Activated CD4-positive, alpha-beta T cell treated with anti-CD3 and anti-CD28 coated beads, Interleukin-10, Interleukin-2, amounts not matched to agents 100 ng/mL and 50 ng/mL, durations not matched to agents 16 hours and 8 hours (primary cell): Measurements from ENCODE around the gene TMEM132D.

ENCODE experiments used
- DNase-seq: peaks from one replicate; pipeline ENCODE4 v3.0.0-alpha.2; 2020

TMEM132D gene

GRCh38 chr12:129409281-129409680 lies 494.5 kb downstream of the TMEM132D start:
- no peak for DNase-seq

- no peak for DNase-seq
Measured at GRCh38 chr12:129404556-129404955, 499.3 kb downstream of the TMEM132D start.

DNA sequence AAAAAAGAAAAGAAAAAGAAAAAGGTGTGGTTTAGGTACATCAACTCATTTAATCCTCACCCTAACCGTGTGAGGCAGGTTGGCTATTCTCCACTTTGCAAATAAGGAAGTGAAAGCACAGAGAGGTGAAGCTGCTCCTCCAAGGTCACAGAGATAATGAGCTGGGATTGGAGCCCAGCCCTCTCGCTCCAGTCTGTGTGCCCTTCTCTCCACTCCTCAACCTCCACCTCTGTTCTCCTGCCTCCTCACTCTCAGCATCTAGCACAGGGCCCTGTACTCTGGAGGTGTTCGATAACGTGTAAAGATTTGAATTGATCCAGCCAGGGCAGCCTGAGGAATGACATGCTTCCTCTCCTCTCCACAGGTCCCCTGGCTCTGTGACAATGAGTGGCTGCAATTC lies 502.3 kb downstream of the TMEM132D start:
- DNase-seq, result no peak

GRCh38 chr12:129394177-129394825 lies 509.5 kb downstream of the TMEM132D start:
- no peak for DNase-seq

- no peak for DNase-seq
Measured at GRCh38 chr12:129393357-129393937, 510.4 kb downstream of the TMEM132D start.

GRCh38 chr12:129385637-129385990 lies 518.2 kb downstream of the TMEM132D start:
- no peak for DNase-seq

DNA sequence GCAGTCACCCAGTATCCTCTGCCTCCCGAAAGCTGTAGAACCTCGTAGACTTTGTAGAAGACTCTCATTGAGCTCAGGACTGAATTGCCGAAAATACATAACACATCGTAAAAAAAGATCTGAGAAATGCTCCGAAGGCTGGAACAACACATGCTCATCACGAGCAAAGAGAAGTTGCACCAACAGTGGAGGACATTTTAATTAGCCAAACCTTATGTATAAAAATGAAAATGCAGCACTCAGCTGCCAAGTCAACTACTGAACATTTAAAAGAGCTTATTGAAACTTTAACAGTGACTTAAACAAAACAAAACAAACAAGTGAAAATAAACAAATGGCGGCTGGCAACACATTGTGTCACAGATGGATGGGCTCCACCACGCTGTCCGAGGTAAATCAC lies 519.9 kb downstream of the TMEM132D start:
- no peak for DNase-seq

DNA sequence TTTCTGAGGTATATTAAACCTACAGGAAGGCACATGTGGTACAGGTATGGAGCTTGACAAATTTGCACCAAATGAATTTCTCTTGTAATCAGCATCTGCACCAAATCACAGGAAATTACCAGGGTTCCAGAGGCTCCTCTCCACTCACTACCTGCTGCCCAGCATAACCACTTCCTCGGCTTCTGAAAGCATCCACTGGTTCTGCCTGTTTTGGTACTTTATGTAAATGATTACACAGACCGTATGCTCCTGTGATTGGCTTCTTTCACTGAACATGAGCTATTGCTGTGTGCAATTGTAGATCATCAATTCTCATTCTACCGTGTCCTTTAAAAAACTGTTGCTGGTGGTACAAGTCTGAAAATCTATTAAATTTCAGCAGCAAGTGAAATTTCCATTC lies 522.1 kb downstream of the TMEM132D start:
- no peak for DNase-seq

DNA sequence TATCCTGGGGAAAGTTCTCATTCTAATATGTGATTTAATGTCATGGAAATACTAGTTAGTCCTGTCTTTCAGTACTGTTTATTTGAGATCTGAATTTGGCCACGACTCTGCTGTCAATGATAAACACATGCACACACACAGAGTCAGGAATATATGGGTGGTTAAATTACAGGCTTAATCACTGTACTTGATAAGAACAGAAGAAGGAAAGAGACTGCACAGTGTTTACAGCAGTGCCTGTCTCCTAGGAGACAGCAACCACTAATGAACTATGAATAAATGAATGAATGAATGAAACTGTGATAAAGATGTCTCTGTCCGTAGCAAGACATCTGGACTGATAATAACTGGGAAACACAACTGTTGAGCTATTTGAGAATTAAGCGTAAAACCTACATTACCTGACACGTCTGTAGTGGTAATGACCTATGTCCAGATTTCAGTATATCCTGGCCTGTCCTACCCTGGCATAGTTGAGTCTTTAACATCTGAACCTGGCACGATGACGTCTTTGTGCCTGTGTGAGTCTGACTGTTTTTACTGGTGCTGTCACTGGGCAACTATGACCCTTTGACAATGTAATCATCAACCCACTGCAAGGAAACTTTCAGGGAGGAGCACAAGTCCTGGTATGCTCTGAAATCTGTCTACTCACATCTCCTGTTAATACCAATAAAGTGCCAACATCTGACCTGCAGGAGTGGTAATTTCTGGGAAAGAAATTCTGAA lies 524.6 kb downstream of the TMEM132D start:
- no peak for DNase-seq

DNA sequence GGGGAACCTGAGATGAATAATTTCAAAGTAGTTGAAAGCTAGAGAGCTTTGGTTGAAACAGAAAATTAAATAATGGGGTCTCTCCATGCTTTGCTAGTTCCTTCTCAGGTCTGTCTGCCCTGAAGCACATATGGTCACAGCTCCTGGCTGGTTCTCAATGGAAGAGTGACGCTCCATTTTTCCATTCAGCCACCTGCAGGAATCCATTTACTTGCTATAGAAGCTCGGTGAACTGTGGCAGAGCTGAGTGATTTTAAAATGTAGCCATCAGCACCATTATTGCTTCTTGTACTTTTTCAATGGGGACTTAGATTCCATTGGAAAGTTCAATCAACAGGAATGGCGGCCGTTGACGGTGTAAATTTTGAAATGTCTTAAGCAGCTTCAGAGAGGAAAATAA lies 525.3 kb downstream of the TMEM132D start:
- DNase-seq, result no peak

DNA sequence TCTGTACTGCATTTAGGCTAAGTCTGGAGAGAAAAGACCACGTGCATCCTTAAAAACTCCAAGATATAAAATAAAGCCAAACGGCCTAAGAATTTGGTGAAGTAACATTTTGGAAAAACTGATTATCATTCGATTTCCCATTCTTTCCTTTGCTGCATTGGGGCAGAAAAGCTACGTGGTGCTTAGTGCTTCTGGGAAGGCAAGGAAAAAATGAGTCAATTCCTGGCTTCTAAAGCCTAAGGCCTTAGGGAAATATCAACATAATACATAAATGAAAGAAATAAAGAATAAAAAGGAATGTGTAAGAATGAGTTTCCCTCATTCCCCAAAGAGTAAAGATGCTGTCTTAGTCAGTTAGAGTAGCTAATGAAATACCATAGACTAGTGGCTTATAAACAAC lies 530.1 kb downstream of the TMEM132D start:
- DNase-seq, result no peak

DNA sequence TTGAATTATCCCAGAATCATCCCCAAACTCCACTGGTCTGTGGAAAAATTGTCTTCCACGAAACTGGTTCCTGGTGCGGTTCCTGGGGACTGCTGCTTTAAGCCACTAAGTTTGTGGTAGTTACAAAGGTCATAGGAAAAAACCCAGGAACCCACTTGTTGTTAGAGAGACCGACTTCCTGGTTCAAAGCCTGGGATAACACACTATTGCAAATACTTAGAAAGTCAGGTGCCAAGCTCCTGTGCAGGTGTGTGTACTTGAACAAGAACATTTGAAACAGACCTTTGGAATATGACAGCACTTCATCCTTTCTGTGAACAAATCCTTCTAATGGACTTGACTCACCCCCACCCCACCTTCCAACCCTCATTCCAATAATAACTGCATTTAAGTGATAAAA lies 530.9 kb downstream of the TMEM132D start:
- no peak for DNase-seq

DNA sequence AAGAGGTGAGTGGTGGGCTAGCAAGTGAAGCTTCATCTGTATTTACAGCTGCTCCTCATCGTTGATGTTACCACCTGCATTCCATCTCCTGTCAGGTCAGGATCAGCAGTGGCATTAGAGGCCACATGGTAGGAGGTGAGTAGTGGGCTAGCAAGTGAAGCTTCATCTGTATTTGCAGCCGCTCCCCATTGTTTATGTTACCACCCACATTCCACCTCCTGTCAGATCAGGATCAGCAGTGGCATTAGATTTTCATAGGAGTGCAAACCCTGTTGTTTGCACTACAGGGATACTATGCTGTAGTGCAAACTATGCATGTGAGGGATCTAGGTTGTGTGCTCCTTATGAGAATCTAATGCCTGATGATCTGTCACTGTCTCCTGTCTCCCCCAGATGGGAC lies 531.5 kb downstream of the TMEM132D start:
- DNase-seq, result no peak

DNA sequence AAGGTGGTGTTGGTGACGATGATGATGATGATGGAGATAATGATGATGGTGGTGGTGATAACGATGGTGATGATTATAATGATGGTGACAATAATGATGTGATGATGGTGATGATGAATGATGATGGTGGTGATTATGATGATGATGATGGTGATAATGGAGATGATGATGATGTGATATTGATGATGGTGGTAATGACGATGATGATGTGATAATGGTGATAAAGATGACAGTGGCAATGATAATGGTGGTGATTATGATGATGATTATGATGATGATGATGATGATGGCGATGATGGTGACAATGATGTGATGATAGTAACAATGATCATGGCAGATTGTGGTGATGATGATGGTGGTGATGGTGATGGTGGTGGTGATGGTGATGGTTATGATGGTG lies 532.6 kb downstream of the TMEM132D start:
- no peak for DNase-seq

- DNase-seq, result no peak
Measured at GRCh38 chr12:129366656-129367055, 537.2 kb downstream of the TMEM132D start.

DNA sequence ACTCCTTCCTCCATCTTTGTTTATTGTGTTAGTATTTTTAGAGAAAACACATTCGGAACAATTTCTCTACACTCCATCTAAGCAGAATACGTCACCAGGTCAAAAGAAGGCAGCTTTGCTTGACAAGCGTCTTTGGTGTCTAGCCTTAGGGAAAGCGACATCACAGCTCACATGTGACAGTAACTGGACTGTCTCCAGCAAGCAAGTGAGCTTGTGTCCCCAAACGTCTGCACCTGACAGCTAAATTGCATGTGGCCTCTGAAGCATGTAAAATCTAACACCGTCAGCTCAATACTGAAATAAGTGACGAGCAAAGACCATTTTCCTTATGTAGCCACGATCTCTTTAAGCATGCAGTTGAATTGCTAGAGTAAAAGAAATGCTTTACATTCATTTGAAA lies 540.8 kb downstream of the TMEM132D start:
- no peak for DNase-seq

- DNase-seq, result no peak
Measured at GRCh38 chr12:129357233-129357632, 546.6 kb downstream of the TMEM132D start.

DNA sequence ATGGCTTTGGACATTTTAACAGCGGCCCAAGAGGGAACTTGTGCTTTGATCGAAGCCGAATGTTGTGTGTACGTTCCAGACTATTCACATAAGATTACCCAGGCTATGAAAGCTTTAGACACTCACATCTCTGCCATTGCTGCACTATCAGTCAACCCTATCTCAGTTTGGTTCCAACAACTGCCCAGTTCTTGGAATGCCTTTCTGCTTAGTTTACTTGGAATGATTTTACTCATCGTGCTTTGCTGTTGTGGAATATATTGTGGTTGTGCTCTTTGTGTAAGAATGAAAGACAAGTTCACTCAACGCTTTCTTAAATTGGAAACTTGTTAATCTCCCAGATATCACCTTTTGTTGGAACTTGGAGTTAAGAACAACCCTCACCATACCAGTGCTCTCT lies 552.3 kb downstream of the TMEM132D start:
- DNase-seq, result no peak

DNA sequence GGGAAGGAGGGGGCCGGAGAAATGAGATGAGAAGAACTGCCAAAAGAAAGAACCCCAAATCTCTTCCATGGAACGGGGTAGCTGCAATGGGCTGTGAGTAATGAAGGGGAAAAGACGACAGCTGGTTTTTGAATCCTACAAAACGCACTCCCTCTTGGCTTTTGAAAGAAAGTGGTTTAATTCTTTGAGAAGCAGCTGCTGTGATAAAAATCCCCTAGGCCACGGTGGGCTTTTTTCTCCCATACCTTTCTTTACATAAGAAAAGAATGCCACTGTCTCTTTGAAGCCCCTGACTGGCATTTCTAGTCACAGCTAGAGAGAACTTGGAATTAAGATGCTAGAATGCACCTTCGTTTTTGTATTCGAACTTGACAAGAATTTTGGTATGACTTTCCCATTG lies 564.5 kb downstream of the TMEM132D start:
- DNase-seq, result no peak

GRCh38 chr12:129337413-129337812 lies 566.4 kb downstream of the TMEM132D start:
- DNase-seq, result no peak

DNA sequence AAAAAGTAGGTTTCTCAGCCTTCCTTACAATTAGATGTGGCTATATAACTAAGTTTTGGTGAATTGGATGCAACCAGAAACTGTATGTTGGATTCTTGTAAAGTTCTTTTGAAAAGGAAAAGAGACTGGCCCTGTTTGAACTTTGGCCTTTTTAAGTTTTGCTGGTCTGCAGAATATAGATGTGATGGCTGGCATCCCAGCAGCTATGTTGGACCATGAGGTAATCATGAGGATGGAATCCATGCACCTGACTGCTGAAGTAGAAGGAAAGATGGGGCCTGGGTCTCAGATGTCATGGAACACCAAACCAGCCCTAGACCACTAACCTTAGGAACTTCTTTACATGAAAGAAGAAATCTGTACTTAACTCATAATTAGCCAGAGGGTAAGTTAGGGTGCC lies 568.1 kb downstream of the TMEM132D start:
- DNase-seq, result no peak

DNA sequence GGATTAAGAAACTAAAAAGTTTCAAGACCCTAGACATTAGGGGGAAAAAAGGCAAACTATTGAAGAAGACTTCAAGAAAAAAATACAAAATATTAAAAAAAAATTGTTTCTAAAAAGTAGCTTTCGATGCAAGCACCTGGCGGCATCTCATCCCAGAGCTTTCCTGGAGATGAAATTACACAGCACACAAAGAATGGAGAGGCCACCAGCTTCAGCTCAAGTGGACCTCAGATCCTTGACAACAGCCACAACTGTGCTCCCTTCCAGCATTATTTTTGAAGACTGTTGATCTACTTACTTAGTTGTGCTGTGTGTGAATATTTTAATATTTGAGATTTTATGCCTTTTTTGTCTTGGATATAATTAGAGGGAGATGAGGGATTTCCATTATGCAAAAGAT lies 571.5 kb downstream of the TMEM132D start:
- DNase-seq, result no peak

DNA sequence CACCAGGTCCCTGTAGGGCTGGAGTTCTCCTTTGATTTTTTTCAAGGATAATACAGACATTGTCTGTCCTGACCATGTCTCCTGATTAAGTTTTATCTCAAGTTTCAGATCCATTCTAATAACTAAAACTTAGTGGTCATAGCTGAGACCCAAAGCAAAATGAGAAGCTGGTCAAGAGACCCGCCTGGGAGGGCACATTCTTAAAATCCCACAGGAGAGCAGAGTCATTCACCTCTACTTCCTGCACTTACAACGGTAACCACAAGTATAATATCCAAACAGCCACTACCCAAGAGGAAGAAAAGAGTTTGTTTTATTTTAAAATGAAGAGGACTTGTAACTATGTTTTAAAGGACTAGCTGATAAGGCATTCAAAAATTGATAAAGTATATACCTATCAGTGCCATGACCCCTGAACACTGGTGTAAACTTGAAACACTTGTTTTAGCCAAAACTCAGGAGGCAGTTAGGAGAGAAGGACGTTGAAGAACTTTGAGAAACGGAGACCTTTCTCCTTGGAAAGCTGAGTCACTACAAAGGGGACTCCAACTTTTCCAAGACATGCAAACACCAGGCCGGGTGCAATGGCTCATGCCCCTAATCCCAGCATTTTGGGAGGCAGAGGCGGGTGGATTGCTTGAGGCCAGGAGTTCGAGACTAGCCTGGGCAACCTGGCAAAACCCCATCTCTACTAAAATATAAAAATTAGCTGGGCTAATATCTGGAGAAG lies 572.3 kb downstream of the TMEM132D start:
- no peak for DNase-seq

- DNase-seq, result no peak
Measured at GRCh38 chr12:129328235-129328634, 575.6 kb downstream of the TMEM132D start.
